Measurements from ENCODE around the gene CATSPER4.

Gene CATSPER4

GRCh38 chr1:26164861-26165842 lies 25.2 kb upstream of the CATSPER4 start:
- no peak for DNase-seq (ENCODE audit: low spot score)

GRCh38 chr1:26166719-26167281 lies 23.6 kb upstream of the CATSPER4 start:
- no peak for DNase-seq (ENCODE audit: low spot score)

GRCh38 chr1:26168410-26169197 lies 21.8 kb upstream of the CATSPER4 start, which contains the start of gene C1orf232:
TSS of gene C1orf232 (minus strand) at chr1:26168963. CDS start at chr1:26168499, 464 bp downstream.
- no peak for DNase-seq (ENCODE audit: low spot score)

- DNase-seq (ENCODE audit: low spot score), result no peak
Measured at GRCh38 chr1:26169198-26169554, 21.2 kb upstream of the CATSPER4 start.

- DNase-seq (ENCODE audit: low spot score), result peak; percentile 99
Measured at GRCh38 chr1:26169669-26170471, 20.5 kb upstream of the CATSPER4 start, which contains the start of gene ZNF593. TSS of gene ZNF593 (plus strand) at chr1:26169908. CDS start at chr1:26169984, 76 bp downstream.

GRCh38 chr1:26170472-26170821 lies 20.0 kb upstream of the CATSPER4 start:
- DNase-seq (ENCODE audit: low spot score), result no peak

GRCh38 chr1:26171084-26172072 lies 19.0 kb upstream of the CATSPER4 start, which contains the start of gene ZNF593OS:
TSS of gene ZNF593OS (minus strand) at chr1:26171832. CDS start at chr1:26171661, 171 bp downstream.
- DNase-seq (ENCODE audit: low spot score), result no peak

GRCh38 chr1:26175346-26175745 lies 15.1 kb upstream of the CATSPER4 start:
- no peak for DNase-seq (ENCODE audit: low spot score)

GRCh38 chr1:26177182-26177684 lies 13.2 kb upstream of the CATSPER4 start, which contains the start of gene CNKSR1:
TSS of gene CNKSR1 (plus strand) at chr1:26177491. CDS start at chr1:26177548, 57 bp downstream.
- DNase-seq (ENCODE audit: low spot score), result no peak

GRCh38 chr1:26180010-26180506 lies 10.3 kb upstream of the CATSPER4 start:
- no peak for DNase-seq (ENCODE audit: low spot score)

- DNase-seq (ENCODE audit: low spot score), result no peak
Measured at GRCh38 chr1:26181586-26182382, 8.6 kb upstream of the CATSPER4 start.

- DNase-seq (ENCODE audit: low spot score), result no peak
Measured at GRCh38 chr1:26182383-26182696, 8.1 kb upstream of the CATSPER4 start.

GRCh38 chr1:26184086-26184485 lies 6.3 kb upstream of the CATSPER4 start:
- no peak for DNase-seq (ENCODE audit: low spot score)

- no peak for DNase-seq (ENCODE audit: low spot score)
Measured at GRCh38 chr1:26184883-26185282, 5.5 kb upstream of the CATSPER4 start.

GRCh38 chr1:26187882-26188281 lies 2.5 kb upstream of the CATSPER4 start:
- DNase-seq (ENCODE audit: low spot score), result no peak

GRCh38 chr1:26188477-26188876 lies 1.9 kb upstream of the CATSPER4 start:
- no peak for DNase-seq (ENCODE audit: low spot score)

- no peak for DNase-seq (ENCODE audit: low spot score)
Measured at GRCh38 chr1:26189331-26189730, 1.1 kb upstream of the CATSPER4 start.

GRCh38 chr1:26189751-26190275 lies 589 bp upstream of the CATSPER4 start:
- DNase-seq (ENCODE audit: low spot score), result no peak

GRCh38 chr1:26191739-26192138 lies 1.3 kb downstream of the CATSPER4 start:
- DNase-seq (ENCODE audit: low spot score), result no peak
